T-helper 17 cell (primary cell): ENCODE data around the gene CEACAM21. TPM values are rescaled to one million over a fixed set of nuclear protein-coding genes. Genes with fewer than 3 reads are reported as not detected.

Source experiments
- ATAC-seq: fragments of 150-1000 bp; cut with Tn5 transposase; 2 replicates; pipeline ENCODE4 v1.10.0; 2021; ENCODE audit warnings: mild to moderate bottlenecking, moderate library complexity
- DNase-seq, 3 donors: peaks; one replicate each; pipeline versions ENCODE4 v3.0.0 to v3.0.0-alpha.2; 2020 to 2021
- H3K9me3 ChIP-seq: one replicate; pipeline ENCODE4 v1.7.0; 2013; ENCODE audit warnings: low read length, mild to moderate bottlenecking; ENCODE audit not compliant: control insufficient read depth, poor library complexity, severe bottlenecking
- H3K27ac Mint-ChIP-seq: one replicate; pipeline ENCODE4 v1.8.0; 2022; ENCODE audit warnings: mild to moderate bottlenecking, moderate library complexity, mixed read lengths
- H3K27me3 Mint-ChIP-seq: one replicate; pipeline ENCODE4 v1.8.0; 2022; ENCODE audit warnings: mixed read lengths
- H3K36me3 Mint-ChIP-seq: one replicate; pipeline ENCODE4 v1.8.0; 2022; ENCODE audit warnings: low read depth, mixed read lengths
- H3K4me1 Mint-ChIP-seq: one replicate; pipeline ENCODE4 v1.8.0; 2022; ENCODE audit warnings: mild to moderate bottlenecking, mixed read lengths
- H3K4me3 Mint-ChIP-seq: one replicate; pipeline ENCODE4 v1.8.0; 2022; ENCODE audit warnings: mild to moderate bottlenecking, moderate library complexity, mixed read lengths
- total RNA-seq, 4 donors: library from RNA in 2 of 4; stranded (reverse) in 2 of 4; gene quantifications; one replicate each; pipeline ENCODE4 v1.2.3 and lab custom pipeline; 2022 to 2026

The CEACAM21 gene
- total RNA-seq, 2 donors from 2014 or later = 40.5 to 44.4 TPM

DNA sequence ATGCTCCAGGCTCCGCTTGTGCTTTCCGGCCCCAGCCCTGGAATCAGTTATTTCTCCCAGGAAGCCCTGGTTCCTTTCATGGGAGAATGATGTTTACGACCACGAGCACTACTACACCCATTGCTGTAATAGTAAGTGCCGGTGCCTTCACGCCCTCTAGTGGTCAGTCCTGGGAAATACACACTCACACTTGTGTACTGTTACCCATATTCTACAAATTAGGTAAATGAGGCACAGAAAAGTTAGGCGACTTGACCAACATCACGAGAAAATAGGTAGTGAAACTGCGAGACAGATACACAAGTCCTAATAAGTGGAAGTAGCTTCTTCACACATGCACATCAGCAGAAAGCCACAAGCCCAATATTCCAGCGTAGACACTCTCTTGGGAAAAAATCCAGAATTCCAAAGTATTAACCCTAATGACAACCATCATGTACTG, 21.7 kb downstream of the CEACAM21 start:
- no peak overlapping the region for H3K4me3 Mint-ChIP-seq
- no peak overlapping the region for H3K27ac Mint-ChIP-seq

DNA sequence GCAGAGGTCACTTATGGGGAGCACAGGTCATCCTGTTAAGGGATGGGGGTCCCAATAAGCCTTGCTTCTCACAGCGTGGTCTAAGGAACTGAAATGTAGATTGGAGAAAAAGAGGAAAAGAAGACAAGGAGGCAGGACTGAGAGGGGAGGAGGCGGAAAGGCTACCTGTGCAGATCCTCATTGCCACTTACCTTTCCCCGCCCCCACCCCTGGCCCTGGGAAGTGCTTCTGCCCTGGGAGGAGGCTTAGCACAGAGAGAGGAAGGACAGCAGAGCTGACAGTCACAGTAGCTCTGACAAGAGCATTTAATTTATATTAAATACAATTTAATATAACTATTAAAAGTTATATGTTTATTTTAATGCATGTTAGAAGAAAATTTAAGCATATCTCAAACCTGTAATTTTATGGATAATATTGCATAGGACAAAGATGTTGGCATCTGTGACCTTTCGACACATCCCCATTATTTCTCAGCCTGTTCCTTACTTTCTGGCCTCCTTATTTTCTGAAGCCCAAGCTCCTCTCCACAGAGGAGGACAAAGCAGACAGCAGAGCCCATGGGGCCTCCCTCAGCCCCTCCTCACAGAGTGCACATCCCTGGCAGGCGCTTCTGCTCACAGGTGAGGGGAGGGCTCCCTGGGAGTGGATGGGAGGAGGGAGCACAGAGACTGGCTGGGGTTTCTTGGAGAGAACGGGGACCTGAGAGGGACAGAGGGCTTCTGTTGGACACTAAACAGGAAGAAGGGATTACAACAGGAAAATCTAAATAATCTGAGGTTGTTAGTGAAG, 23.4 kb downstream of the CEACAM21 start:
- peaks cover 12% of the 10 kb centered on the region for H3K4me1 Mint-ChIP-seq
- peaks cover 31% of the 10 kb centered on the region for H3K27me3 Mint-ChIP-seq
- ATAC-seq = no peak
- H3K4me3 Mint-ChIP-seq = no peak overlapping the region
- no peak overlapping the region for H3K27ac Mint-ChIP-seq
- no peaks in the 10 kb centered on the region for H3K9me3 ChIP-seq
- peaks cover 2% of the 10 kb centered on the region for H3K36me3 Mint-ChIP-seq
- DNase-seq = no peak

More for the DNA sequence above, 21.7 kb downstream of the CEACAM21 start:
- peaks cover 15% of the 10 kb centered on the region for H3K4me1 Mint-ChIP-seq
- peaks cover 22% of the 10 kb centered on the region for H3K27me3 Mint-ChIP-seq
- H3K36me3 Mint-ChIP-seq = peaks cover 2% of the 10 kb centered on the region
- DNase-seq (peak; percentile 36 to 59 (median 46)), ATAC-seq (peak; percentile 89)
- no peaks in the 10 kb centered on the region for H3K9me3 ChIP-seq

DNA sequence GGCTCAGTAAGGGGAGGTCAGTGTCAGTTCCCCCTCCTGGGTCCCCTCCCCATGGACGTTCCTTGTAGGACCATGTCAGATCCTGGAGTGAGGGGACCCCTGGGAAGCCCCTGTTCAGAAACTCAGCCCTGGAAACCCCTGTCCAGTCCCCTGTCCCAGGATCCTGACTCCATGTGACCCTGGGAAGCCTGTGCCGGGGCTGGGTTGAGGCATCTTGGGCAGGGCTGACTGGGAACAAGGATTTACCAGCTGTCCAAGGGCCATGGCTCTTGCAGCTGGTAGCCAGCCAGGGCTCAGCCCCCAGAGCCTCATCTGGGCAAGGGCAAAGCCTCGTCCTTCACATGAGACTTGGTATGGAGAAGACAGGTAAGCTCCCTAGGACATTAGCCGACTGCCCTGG, 25.8 kb downstream of the CEACAM21 start:
- no peak for DNase-seq
- peaks cover 21% of the 10 kb centered on the region for H3K27me3 Mint-ChIP-seq
- peaks cover 2% of the 10 kb centered on the region for H3K36me3 Mint-ChIP-seq

DNA sequence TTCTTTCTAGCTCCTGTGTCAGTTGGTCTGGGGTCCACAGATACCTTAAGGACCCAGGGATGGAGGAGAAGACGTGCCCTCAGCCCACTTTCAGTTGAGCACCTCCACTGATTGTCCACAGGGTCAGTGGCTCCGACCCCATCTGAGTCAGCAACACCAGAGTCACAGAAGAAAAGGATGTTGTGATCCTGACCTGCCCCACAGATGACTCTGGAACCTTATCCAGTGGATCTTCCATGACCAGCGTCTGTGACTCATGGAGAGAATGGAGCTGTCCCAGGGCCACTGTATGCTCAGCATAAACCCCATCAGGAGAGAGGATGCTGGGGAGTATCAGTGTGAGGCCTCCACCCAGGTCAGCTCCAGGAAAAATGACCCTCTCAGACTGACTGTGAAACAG, 28.9 kb downstream of the CEACAM21 start:
- H3K4me1 Mint-ChIP-seq = peaks cover 4% of the 10 kb centered on the region
- H3K36me3 Mint-ChIP-seq = peaks cover 4% of the 10 kb centered on the region
- ATAC-seq (no peak), DNase-seq (no peak)
- no peak overlapping the region for H3K27ac Mint-ChIP-seq
- H3K9me3 ChIP-seq = no peaks in the 10 kb centered on the region
- no peak overlapping the region for H3K4me3 Mint-ChIP-seq
- H3K27me3 Mint-ChIP-seq = peaks cover 28% of the 10 kb centered on the region

More for the DNA sequence above, 25.8 kb downstream of the CEACAM21 start:
- no peak overlapping the region for H3K27ac Mint-ChIP-seq
- no peak for ATAC-seq
- no peak overlapping the region for H3K4me3 Mint-ChIP-seq
- no peaks in the 10 kb centered on the region for H3K9me3 ChIP-seq
- H3K4me1 Mint-ChIP-seq = peaks cover 6% of the 10 kb centered on the region

DNA sequence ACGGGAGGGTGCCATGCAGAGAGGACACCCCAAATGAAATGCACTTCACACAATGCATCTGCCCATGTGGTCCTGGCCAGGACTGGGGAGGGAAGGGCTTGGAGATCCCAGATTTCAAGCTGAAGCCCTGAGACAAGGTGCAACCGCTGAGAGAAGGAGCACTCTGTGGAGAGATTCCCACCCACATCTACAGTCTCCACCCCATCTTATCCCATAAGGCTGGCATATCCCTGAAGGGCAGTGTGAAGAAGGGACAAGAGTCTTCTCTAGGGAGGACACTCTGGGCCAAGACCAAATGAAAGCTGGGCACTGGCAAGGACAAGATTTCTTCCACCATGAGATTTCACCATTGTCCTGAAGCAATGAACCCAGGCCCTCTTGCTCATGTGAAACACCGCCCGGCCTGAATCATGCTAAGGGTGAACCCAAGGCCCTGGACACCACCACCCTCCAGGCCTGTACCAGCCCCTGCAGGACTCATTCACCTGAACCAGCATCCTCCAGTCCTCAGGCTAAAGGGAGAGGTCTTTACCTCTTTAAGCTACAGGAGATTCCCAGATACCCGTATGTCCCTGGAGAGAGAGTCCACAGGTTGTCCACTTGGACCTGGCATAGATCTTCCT, 30.4 kb downstream of the CEACAM21 start:
- H3K4me3 Mint-ChIP-seq = no peak overlapping the region
- H3K27ac Mint-ChIP-seq = peak overlapping the region; percentile 47
- H3K9me3 ChIP-seq = no peaks in the 10 kb centered on the region
- H3K4me1 Mint-ChIP-seq = peaks cover 4% of the 10 kb centered on the region
- no peak for ATAC-seq
- peaks cover 40% of the 10 kb centered on the region for H3K27me3 Mint-ChIP-seq
- peaks cover 2% of the 10 kb centered on the region for H3K36me3 Mint-ChIP-seq
- DNase-seq = no peak

DNA sequence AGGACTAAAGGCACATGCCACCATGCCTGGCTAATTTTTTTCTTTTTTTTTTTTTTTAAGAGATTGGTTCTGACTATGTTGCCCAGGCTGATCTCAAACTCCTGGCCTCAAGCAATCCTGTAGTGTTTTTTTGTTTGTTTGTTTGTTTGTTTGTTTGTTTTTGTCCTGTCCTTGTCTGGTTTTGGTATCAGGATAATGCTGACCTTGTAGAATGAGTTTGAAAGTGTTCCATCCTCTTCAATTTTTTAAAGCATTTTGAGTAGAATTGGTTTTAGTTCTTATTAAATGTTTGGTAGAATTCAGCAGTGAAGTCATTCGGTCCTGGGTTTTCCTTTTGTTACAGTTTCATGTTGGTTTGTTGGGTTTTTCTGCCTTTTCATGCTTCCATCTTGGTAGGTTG, 31.7 kb downstream of the CEACAM21 start:
- no peak overlapping the region for H3K4me3 Mint-ChIP-seq
- no peak for DNase-seq
- peaks cover 2% of the 10 kb centered on the region for H3K36me3 Mint-ChIP-seq
- H3K4me1 Mint-ChIP-seq = peaks cover 4% of the 10 kb centered on the region
- peaks cover 38% of the 10 kb centered on the region for H3K27me3 Mint-ChIP-seq
- no peaks in the 10 kb centered on the region for H3K9me3 ChIP-seq
- peak overlapping the region; percentile 47 for H3K27ac Mint-ChIP-seq
- no peak for ATAC-seq

DNA sequence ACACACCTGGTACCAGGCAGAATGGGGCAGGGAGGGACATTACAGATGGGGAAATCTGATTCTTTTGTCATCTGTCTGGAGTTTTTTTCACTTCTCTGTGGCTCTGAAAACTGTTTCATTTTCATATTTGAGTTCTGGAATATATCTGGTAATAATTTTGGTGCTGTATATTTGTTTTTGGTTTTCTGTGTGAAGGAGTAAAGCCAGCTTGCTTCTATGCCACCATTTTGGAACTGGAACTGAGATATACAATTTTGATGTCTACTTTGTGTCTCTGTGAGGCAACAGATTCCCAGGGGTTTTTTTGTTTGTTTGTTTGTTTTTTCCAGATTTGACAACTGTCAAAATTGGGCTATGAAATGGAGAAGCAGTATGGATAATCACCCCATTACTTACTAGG, 34.8 kb downstream of the CEACAM21 start:
- Mint-ChIP-seq H3K27me3 (peaks cover 48% of the 10 kb centered on the region), H3K4me3 (no peak overlapping the region), H3K4me1 (peaks cover 4% of the 10 kb centered on the region), H3K36me3 (peaks cover 2% of the 10 kb centered on the region), H3K27ac (no peak overlapping the region)
- no peak for ATAC-seq
- no peak for DNase-seq
- H3K9me3 ChIP-seq = no peaks in the 10 kb centered on the region

DNA sequence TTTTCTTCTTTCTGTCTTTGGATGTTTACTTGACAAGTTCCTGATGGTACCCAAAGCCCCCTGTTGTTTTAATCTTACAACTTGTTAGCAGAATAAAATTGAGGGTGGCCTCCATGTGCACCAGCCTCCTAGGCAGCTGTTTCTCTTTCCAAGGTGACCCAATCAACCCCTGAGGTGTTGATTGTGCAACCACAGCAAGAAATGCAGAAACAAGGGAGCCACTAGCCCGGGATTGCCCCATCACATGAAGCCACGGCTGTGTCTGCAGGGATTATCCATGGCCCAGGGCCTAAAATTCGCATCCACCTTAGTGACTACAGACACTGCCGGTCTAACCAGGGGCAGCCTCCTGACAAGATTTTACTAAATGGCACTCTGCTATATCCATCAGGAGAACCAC, 36.5 kb downstream of the CEACAM21 start:
- Mint-ChIP-seq H3K27me3 (peaks cover 50% of the 10 kb centered on the region), H3K27ac (no peak overlapping the region), H3K36me3 (peaks cover 4% of the 10 kb centered on the region), H3K4me1 (peaks cover 2% of the 10 kb centered on the region), H3K4me3 (no peak overlapping the region)
- DNase-seq = no peak
- H3K9me3 ChIP-seq = no peaks in the 10 kb centered on the region
- no peak for ATAC-seq

DNA sequence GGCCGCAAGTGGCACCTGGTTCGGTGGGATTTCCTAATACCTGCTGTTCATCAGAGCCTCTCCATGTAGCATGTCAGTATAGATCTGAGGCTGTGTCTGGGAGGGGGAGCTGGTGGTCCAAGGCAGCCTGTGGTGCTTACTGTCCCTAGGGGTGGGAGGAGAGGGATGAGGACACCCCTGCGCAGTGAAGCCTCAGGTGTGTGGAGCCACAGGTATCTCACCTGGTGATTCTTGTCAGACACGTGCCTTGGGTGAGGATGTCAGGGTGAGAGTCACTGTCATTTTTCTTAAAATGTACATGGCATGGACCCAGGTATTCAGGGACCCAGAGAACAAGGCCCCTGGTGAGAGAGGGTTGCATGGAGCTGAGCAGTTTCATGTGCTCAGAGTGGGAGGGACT, 39.2 kb downstream of the CEACAM21 start:
- Mint-ChIP-seq H3K36me3 (peaks cover 2% of the 10 kb centered on the region), H3K27ac (no peak overlapping the region), H3K4me3 (no peak overlapping the region), H3K27me3 (peaks cover 44% of the 10 kb centered on the region), H3K4me1 (peaks cover 2% of the 10 kb centered on the region)
- DNase-seq = no peak
- ATAC-seq = no peak
- H3K9me3 ChIP-seq = no peaks in the 10 kb centered on the region

DNA sequence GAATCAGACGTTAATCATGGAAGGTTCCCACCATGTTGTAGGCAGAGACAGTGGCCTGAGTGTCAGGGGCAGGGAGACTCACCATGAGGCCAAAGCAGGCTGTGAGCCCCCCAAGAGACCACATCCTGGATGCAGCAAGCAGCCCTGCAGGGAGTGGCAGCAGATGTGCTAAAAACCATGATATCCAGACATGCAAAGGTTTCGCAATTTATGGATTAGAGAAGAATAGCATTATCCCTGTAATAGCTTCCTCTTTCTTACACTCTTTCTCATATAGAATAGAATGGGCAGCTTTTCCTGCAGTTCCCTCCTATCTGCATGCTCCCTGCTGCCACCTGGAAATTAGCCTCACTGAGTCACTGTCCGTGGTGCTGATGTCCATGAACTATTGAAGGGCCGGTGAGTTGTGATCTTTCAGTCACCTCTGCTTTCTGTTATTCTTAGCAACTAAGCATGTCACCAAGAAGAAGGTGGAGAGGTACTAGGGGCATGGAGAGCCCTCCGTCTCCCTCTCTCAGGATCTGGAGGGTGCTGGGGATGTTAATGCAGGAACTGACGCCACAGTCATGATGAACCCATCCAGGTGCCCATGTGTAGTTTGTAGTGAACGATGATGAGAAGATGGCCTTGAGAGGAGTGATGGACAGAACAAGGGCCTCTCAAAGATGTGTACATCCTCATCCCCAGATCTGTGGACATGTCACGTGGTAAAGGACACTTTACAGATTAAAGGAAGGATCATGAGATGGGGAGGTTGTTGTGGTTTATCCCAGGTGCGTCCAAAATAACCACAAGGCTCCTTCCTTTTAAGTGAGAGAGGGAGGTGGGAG, 41.0 kb downstream of the CEACAM21 start:
- no peak for DNase-seq
- Mint-ChIP-seq H3K4me3 (no peak overlapping the region), H3K4me1 (peaks cover 2% of the 10 kb centered on the region), H3K27me3 (peaks cover 35% of the 10 kb centered on the region), H3K36me3 (peaks cover 2% of the 10 kb centered on the region), H3K27ac (no peak overlapping the region)
- no peaks in the 10 kb centered on the region for H3K9me3 ChIP-seq
- no peak for ATAC-seq

DNA sequence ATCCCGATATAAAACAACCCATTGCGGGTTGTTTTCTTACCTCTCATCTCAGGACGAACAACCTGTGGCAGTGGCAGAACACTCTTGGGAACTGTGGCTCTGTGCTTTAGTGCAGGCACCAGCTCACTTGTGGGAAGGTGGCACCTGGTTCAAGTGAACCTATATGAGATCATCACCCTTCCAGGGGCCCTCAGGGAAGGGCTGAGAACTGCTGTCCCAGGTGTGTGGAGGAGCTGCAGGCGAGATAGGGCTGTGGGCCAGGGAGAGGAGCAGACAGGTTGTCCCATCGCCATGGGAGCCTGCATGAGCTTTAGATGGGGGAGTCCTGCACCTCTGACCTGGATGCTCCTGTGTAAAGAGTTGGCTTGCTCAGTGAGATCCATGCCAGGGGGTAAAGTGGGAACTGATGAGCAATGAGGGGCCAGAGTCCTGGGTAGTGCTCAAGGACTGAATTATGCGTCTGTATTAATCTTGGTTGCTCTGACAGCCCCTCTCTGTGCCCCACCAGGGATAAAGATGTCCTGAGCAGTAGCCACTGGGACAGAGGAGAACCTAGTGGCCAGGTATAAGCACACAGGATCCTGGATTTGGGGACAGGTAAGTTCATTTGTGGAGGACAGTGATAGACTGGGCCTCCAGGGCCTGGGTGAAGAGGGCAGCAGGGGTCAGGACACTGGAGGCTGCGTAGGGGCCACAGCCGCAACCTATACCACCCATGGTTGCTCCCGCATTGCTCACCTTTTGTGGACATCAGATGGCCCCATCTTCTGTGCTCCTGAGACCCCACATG, 42.2 kb downstream of the CEACAM21 start:
- no peak for ATAC-seq
- peaks cover 26% of the 10 kb centered on the region for H3K27me3 Mint-ChIP-seq

DNA sequence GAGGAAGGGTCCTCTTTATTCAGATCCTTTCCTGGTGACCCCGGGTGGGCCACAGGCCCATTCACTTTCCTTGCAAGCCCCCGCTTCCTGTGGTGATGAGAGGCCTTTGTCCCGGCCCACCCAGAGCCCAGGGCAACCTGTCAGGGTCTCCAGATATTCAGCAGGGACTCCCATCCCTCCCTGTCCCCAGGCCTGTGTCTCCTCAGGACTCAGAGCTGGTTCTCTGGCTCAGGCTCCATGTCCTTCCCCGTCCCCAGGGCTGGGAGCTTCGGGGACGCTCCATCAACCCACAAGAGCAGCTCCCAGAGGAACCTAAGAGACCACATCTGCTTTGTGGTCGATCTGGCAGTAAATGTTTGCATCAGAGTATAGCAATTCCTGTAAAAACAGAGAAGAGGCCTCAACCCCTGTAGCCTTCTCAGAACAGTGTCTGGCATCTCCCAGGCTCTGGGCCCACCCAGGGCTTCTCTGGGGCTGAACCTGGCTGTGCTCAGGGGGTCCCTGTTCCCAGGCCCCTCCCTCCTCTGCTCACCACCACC, 43.1 kb downstream of the CEACAM21 start:
- DNase-seq = no peak
- Mint-ChIP-seq H3K36me3 (peaks cover 2% of the 10 kb centered on the region), H3K27me3 (peaks cover 24% of the 10 kb centered on the region), H3K27ac (no peak overlapping the region), H3K4me3 (no peak overlapping the region), H3K4me1 (peaks cover 2% of the 10 kb centered on the region)
- no peak for ATAC-seq
- H3K9me3 ChIP-seq = no peaks in the 10 kb centered on the region

More for the DNA sequence above, 42.2 kb downstream of the CEACAM21 start:
- Mint-ChIP-seq H3K4me1 (peaks cover 2% of the 10 kb centered on the region), H3K27ac (no peak overlapping the region), H3K36me3 (peaks cover 2% of the 10 kb centered on the region), H3K4me3 (no peak overlapping the region)
- H3K9me3 ChIP-seq = no peaks in the 10 kb centered on the region
- DNase-seq = no peak
